Fibroblast of lung (primary cell): ENCODE results near the gene C12orf60. TPM values are rescaled to one million over a fixed set of nuclear protein-coding genes. Genes with fewer than 3 reads are reported as not detected.
"Not testable (repeated sequence)": the region's sequence is repeated elsewhere in the genome, so short reads cannot be mapped to it uniquely, and the experiment has no call there.

Source experiments
- DNase-seq, 2 donors: peaks; one replicate each; pipeline versions ENCODE4 v3.0.0 to v3.0.0-alpha.2; 2010; ENCODE audit warnings: low read depth in 2 of 2
- H2AFZ ChIP-seq: 2 replicates; pipeline ENCODE4 v1.5.1; 2012; ENCODE audit warnings: low read length, control low read depth, inconsistent platforms
- H3K27ac ChIP-seq: 2 replicates; pipeline ENCODE4 v1.5.1; 2011; ENCODE audit warnings: low read length, control low read depth; ENCODE audit not compliant: insufficient read depth
- H3K27me3 ChIP-seq: 2 replicates; pipeline ENCODE4 v1.5.1; 2011; ENCODE audit warnings: mild to moderate bottlenecking, low read length; ENCODE audit not compliant: control insufficient read depth, insufficient read depth
- H3K36me3 ChIP-seq: 2 replicates; pipeline ENCODE4 v1.5.1; 2011; ENCODE audit warnings: low read length; ENCODE audit not compliant: control insufficient read depth, insufficient read depth
- H3K4me1 ChIP-seq: 2 replicates; pipeline ENCODE4 v1.5.1; 2011; ENCODE audit warnings: low read length; ENCODE audit not compliant: control insufficient read depth, insufficient read depth; ENCODE audit errors: extremely low read depth
- H3K4me2 ChIP-seq: 2 replicates; pipeline ENCODE4 v1.5.1; 2011; ENCODE audit warnings: low read length, control low read depth; ENCODE audit not compliant: insufficient read depth; ENCODE audit errors: extremely low read depth
- H3K4me3 ChIP-seq, 4 experiments: fragments of 200-600 bp in 1 of 4; sonication (generic) in 1 of 4; replicated peaks in 1 of 4; 2 replicates each; pipeline ENCODE4 v1.5.1; 2011 to 2016; ENCODE audit warnings: low read length in 4 of 4, low read depth in 3 of 4, mild to moderate bottlenecking in 3 of 4, control low read depth in 2 of 4, inconsistent platforms in 1 of 4, mixed read lengths in 1 of 4; ENCODE audit not compliant: insufficient read depth in 1 of 4; ENCODE audit errors: control extremely low read depth in 1 of 4
- H3K79me2 ChIP-seq: 2 replicates; pipeline ENCODE4 v1.5.1; 2012; ENCODE audit warnings: mild to moderate bottlenecking, low read length, inconsistent platforms; ENCODE audit not compliant: control insufficient read depth, insufficient read depth
- H3K9ac ChIP-seq: 2 replicates; pipeline ENCODE4 v1.5.1; 2011; ENCODE audit warnings: mild to moderate bottlenecking, low read length, control low read depth; ENCODE audit not compliant: insufficient read depth
- H3K9me3 ChIP-seq: 2 replicates; pipeline ENCODE4 v1.5.1; 2012; ENCODE audit warnings: low read depth, low read length; ENCODE audit not compliant: control insufficient read depth, insufficient read depth
- H4K20me1 ChIP-seq: 2 replicates; pipeline ENCODE4 v1.5.1; 2011; ENCODE audit warnings: low read length; ENCODE audit not compliant: control insufficient read depth, insufficient read depth; ENCODE audit errors: extremely low read depth
- EZH2 ChIP-seq: IDR thresholded peaks from 2 replicates; pipeline ENCODE4 v1.5.1; 2012; ENCODE audit warnings: low read length, control low read depth, mild to moderate bottlenecking; ENCODE audit errors: missing control alignments
- polyA minus RNA-seq: library from RNA; depleted of rRNA, polyadenylated mRNA; stranded (reverse); fragments of >200 nt; gene quantifications from 2 replicates; pipeline ENCODE4 v1.2.3, GENCODE V29; 2011; ENCODE audit warnings: low replicate concordance
- polyA plus RNA-seq, 2 donors: library from polyadenylated mRNA; depleted of rRNA in 1 of 2; stranded (reverse) in 1 of 2; unstranded in 1 of 2; fragments of >200 nt; gene quantifications; 2 replicates each; pipeline ENCODE4 v1.2.1, GENCODE V29; 2011 to 2012; ENCODE audit warnings: missing spikeins in 1 of 2
- total RNA-seq: library from RNA; depleted of rRNA; stranded (reverse); fragments of >200 nt; gene quantifications from 2 replicates; pipeline ENCODE4 v1.2.1, GENCODE V29; 2014
- TF ChIP-seq, protein P1 (sequence below), 2 donors: IDR thresholded peaks in 1 of 2; conservative IDR thresholded peaks in 1 of 2; 1 replicate in 1 of 2; 2 replicates in 1 of 2; pipeline ENCODE4 v1.5.1; 2011 to 2012; ENCODE audit warnings: low read length in 2 of 2, control low read depth in 1 of 2, inconsistent platforms in 1 of 2, low read depth in 1 of 2, mild to moderate bottlenecking in 1 of 2

The C12orf60 gene, protein sequence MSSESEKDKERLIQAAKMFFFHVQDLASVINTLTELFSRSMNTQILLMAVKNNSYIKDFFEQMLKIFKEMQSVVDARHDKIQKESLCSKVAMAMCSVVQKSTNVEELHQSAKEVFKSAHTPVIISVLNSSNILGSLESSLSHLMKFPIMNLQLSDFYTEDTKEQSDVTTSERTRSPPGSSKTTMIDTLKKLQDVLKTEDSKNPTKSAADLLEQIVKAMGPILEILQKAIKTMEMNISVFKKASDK
- total RNA-seq (1.0 and 1.5 TPM in 2 replicates), polyA plus RNA-seq (1.1 TPM in 2 replicates), polyA minus RNA-seq (not detected in 2 replicates)
- polyA plus RNA-seq (2012) = 0.68 TPM in 2 replicates

DNA sequence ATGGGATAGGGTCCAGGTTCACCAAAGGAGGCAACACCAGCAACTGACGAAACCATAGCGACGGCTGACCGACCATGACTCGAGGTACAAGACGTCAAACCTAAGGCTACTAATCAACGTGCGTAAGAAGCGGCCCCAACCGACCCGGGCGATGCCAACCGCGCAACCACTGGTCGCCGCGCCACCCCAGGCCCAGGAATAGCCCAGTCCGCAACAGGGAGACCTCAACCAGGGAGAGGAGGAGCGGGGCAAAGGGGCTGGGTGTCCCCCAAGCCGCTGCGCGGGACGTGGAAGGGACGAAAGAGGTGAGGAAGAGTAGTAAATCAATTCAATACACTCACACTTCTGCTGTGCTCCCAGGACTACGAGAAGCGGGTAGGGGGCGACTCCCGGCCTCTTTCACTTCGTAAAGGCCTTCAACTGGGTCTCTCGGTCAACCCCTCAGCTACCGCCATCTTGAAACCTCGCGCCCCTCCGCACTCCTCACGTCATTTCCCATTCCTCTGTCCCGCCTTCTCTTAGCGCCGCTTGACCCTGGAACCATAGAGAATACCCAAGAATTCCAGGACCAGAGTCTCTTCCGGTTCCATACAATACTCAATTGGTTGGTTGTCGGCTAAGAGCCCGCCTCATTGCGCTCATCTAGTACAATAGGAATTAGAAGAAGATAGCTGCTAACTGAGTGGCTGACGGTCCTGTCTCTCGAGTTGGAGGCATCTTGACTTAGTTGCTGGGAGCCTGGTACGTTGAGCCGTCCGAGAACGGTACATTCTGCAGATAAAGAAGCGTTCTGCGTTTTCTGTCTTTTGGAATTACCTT is at the start of gene C12orf60, which contains the start of gene WBP11:
TSS of gene C12orf60 (plus strand) at position 660 of the 819 bp plus-strand sequence. CDS start 19,266 bp downstream, outside the sequence.
TSS of gene WBP11 (minus strand) at position 468 of the 819 bp plus-strand sequence. CDS start 2,095 bp downstream, outside the sequence.
- Histone ChIP-seq H3K4me2 (peak within 1 kb of the TSS; percentile 94), H3K4me1 (peaks cover 2% of the 10 kb centered on the region), H3K36me3 (no peaks in the 10 kb centered on the region), H3K79me2 (peaks cover 36% of the 10 kb centered on the region), H2AFZ (peak within 1 kb of the TSS; percentile 37), H3K27me3 (no peaks in the 10 kb centered on the region), H3K4me3 (peak within 1 kb of the TSS; percentile 63 to 89 (median 80)), H3K9me3 (no peaks in the 10 kb centered on the region), H3K27ac (peak within 1 kb of the TSS; percentile 98), H4K20me1 (no peaks in the 10 kb centered on the region), H3K9ac (peak within 1 kb of the TSS; percentile 98)
- TF ChIP-seq EZH2 = no peak
- TF ChIP-seq, protein P1, sequence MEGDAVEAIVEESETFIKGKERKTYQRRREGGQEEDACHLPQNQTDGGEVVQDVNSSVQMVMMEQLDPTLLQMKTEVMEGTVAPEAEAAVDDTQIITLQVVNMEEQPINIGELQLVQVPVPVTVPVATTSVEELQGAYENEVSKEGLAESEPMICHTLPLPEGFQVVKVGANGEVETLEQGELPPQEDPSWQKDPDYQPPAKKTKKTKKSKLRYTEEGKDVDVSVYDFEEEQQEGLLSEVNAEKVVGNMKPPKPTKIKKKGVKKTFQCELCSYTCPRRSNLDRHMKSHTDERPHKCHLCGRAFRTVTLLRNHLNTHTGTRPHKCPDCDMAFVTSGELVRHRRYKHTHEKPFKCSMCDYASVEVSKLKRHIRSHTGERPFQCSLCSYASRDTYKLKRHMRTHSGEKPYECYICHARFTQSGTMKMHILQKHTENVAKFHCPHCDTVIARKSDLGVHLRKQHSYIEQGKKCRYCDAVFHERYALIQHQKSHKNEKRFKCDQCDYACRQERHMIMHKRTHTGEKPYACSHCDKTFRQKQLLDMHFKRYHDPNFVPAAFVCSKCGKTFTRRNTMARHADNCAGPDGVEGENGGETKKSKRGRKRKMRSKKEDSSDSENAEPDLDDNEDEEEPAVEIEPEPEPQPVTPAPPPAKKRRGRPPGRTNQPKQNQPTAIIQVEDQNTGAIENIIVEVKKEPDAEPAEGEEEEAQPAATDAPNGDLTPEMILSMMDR (conservative IDR thresholded peaks at IDR 0.05 in 1 of 2, IDR thresholded peaks at IDR 0.05 in 1 of 2; ENCODE audit: low read depth in 1 of 2, low read length in 2 of 2) = no peak
- peak; percentile 99 for DNase-seq

DNA sequence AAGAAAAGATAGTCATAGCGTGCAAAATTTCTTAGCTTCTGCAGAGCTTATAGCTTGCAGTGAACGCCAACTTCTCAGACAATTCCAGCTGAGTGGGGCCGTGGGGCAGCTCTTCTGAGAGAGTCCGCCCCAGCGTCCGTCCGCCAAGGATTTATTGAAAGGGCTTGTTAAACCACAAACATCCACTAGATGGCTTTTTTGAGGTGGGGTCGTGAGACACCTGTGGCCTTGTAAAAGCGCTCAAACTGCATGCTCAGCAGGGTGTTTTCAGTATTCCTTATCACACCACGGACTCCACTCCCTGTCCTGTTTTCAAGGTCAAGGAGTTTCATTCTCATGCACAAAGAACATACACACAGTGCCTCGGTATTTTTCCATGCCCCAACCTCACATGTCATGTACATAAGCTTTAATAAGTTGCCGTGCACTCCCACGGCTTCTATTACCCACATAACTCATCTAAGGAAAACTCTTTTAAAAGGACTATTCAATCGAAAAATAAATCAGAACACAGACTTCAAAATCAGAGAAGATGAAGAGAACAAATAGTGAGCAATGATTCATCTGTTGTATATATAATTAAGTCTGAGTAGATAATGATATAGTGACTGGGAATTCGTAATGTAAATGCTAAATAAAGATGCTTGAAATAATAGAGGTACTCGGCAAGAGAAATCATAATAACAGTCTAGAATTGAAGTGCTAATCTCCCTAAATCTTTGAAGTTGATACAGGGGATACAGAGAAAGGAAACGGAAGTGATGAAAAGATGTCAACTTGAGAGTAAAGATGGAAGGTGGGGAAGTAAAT is 46.9 kb upstream of the C12orf60 start:
- Histone ChIP-seq H4K20me1 (no peaks in the 10 kb centered on the region), H3K9me3 (no peaks in the 10 kb centered on the region), H3K27ac (no peak overlapping the region), H3K4me1 (no peaks in the 10 kb centered on the region), H3K4me2 (peak overlapping the region; percentile 11), H3K4me3 (no peak overlapping the region), H3K27me3 (no peaks in the 10 kb centered on the region), H3K36me3 (no peaks in the 10 kb centered on the region), H3K79me2 (no peaks in the 10 kb centered on the region), H3K9ac (no peak overlapping the region), H2AFZ (no peak overlapping the region)
- no peak for DNase-seq
- TF ChIP-seq EZH2 = no peak
- TF ChIP-seq, protein P1 (conservative IDR thresholded peaks at IDR 0.05 in 1 of 2, IDR thresholded peaks at IDR 0.05 in 1 of 2; ENCODE audit: low read depth in 1 of 2, low read length in 2 of 2) = peak in 1 of 2 donors; percentile 48

- not testable (repeated sequence) for H4K20me1 ChIP-seq, H3K36me3 ChIP-seq, H3K4me2 ChIP-seq, H3K4me1 ChIP-seq, DNase-seq, H3K79me2 ChIP-seq, H3K4me3 ChIP-seq, H3K9me3 ChIP-seq, H3K27me3 ChIP-seq, H3K27ac ChIP-seq, H2AFZ ChIP-seq, H3K9ac ChIP-seq
These were observed 43.7 kb upstream of the C12orf60 start for GRCh38 chr12:14759711-14760280.
